Gastrocnemius medialis (tissue), 4 donors: ENCODE data around the gene EIF2AK3. TPM values are rescaled to one million over a fixed set of nuclear protein-coding genes. Genes with fewer than 3 reads are reported as not detected.

Experiments used
- ATAC-seq, 2 donors: fragments of 150-250 bp; one replicate each; pipeline ENCODE4 v1.9.1; 2016
- DNase-seq, 2 donors: peaks; one replicate each; pipeline ENCODE4 v3.0.0-alpha.2; 2019
- H3K27ac ChIP-seq, 4 donors: fragments of 200-600 bp; sonication (generic); 1 replicate in 1 of 4; 2 replicates in 3 of 4; pipeline ENCODE4 v1.5.1; 2016 to 2018; ENCODE audit warnings: mild to moderate bottlenecking in 2 of 4, moderate library complexity in 1 of 4
- H3K27me3 ChIP-seq, 3 donors: fragments of 200-600 bp; sonication (generic) in 2 of 3; 1 replicate in 1 of 3; 2 replicates in 2 of 3; pipeline versions ENCODE4 v1.5.1 to v1.6.0; 2016 to 2019; ENCODE audit warnings: mild to moderate bottlenecking in 1 of 3, moderate library complexity in 1 of 3
- H3K36me3 ChIP-seq, 2 donors: fragments of 200-600 bp; sonication (generic) in 1 of 2; one replicate each; pipeline ENCODE4 v1.5.1; 2017 to 2018
- H3K4me1 ChIP-seq, 2 donors: fragments of 200-600 bp; sonication (generic) in 1 of 2; one replicate each; pipeline ENCODE4 v1.5.1; 2016 to 2017; ENCODE audit warnings: mild to moderate bottlenecking in 2 of 2
- H3K4me3 ChIP-seq, 4 donors: fragments of 200-600 bp; sonication (generic) in 3 of 4; 1 replicate in 1 of 4; 2 replicates in 3 of 4; pipeline ENCODE4 v1.5.1; 2016 to 2019; ENCODE audit warnings: mild to moderate bottlenecking in 2 of 4
- H3K9me3 ChIP-seq, 3 donors: fragments of 200-600 bp; sonication (generic) in 2 of 3; 1 replicate in 1 of 3; 2 replicates in 2 of 3; pipeline ENCODE4 v1.5.1; 2016 to 2019
- POLR2A ChIP-seq, 2 donors: fragments of 450-650 bp; IDR thresholded peaks; one replicate each; pipeline ENCODE4 v1.6.1; 2017; ENCODE audit warnings: antibody characterized with exemption in 2 of 2, mild to moderate bottlenecking in 2 of 2, moderate library complexity in 2 of 2
- in situ Hi-C, 4 donors: fragments of 200-750 bp; cut with MboI; loops; one replicate each; pipeline versions ENCODE4 v1.15.0 to v1.8.0; 2017; ENCODE audit warnings: low sequenced_read_pairs in 4 of 4
- intact Hi-C: fragments of 100-400 bp; cut with DNase I; formaldehyde crosslinking; loops from one replicate; pipeline ENCODE4 v1.15.1; 2023; ENCODE audit warnings: low total_unique reads
- total RNA-seq, 4 donors: library from RNA; depleted of rRNA; stranded (reverse); fragments of >200 nt; gene quantifications; one replicate each; pipeline versions ENCODE4 v1.1.0 to v1.2.3, GENCODE V29; 2016
- TF ChIP-seq, protein P1 (sequence below), 5 experiments: fragments of 450-650 bp in 3 of 5; fragments of 200-600 bp in 2 of 5; sonication (generic) in 2 of 5; IDR thresholded peaks in 4 of 5; conservative IDR thresholded peaks in 1 of 5; 1 replicate in 4 of 5; 2 replicates in 1 of 5; pipeline ENCODE4 v1.5.1; 2016 to 2019; ENCODE audit warnings: antibody characterized with exemption in 5 of 5, mild to moderate bottlenecking in 3 of 5, moderate library complexity in 3 of 5

Gene EIF2AK3
- total RNA-seq, 4 donors from 2014 or later, result 5.9 to 20.1 (median 9.8) TPM

GRCh38 chr2:88668862-88669261 lies 41.6 kb upstream of the EIF2AK3 start:
- no peak for TF ChIP-seq POLR2A (IDR thresholded peaks at IDR 0.05)
- TF ChIP-seq, protein P1, sequence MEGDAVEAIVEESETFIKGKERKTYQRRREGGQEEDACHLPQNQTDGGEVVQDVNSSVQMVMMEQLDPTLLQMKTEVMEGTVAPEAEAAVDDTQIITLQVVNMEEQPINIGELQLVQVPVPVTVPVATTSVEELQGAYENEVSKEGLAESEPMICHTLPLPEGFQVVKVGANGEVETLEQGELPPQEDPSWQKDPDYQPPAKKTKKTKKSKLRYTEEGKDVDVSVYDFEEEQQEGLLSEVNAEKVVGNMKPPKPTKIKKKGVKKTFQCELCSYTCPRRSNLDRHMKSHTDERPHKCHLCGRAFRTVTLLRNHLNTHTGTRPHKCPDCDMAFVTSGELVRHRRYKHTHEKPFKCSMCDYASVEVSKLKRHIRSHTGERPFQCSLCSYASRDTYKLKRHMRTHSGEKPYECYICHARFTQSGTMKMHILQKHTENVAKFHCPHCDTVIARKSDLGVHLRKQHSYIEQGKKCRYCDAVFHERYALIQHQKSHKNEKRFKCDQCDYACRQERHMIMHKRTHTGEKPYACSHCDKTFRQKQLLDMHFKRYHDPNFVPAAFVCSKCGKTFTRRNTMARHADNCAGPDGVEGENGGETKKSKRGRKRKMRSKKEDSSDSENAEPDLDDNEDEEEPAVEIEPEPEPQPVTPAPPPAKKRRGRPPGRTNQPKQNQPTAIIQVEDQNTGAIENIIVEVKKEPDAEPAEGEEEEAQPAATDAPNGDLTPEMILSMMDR (IDR thresholded peaks at IDR 0.05 in 4 of 5, conservative IDR thresholded peaks at IDR 0.05 in 1 of 5), result no peak
- no peak overlapping the region for H3K4me3 ChIP-seq
- no peak for ATAC-seq

DNA sequence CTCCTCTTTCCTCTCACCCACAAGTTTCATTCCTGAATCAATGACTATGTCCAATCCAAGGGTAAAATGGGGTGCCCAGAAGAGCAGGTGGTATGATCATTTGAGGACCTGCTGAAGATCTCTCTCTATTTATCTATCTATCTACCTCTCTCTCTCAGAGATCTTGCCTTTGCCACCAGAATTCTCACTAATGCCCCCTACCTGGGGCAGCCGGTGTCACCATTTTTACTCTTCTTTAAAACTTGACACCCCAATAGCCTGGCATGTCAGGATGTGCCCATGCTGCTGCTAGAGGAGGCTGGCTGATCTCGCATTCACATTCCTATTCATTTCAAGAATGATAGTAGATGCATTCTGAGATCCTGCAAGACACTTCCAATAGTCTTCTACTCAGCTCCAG lies 40.0 kb upstream of the EIF2AK3 start:
- peaks cover 4 to 6% of the 10 kb centered on the region in 2 donors for H3K4me1 ChIP-seq
- no peaks in the 10 kb centered on the region for H3K27me3 ChIP-seq
- H3K9me3 ChIP-seq, result no peaks in the 10 kb centered on the region
- no peak overlapping the region for H3K27ac ChIP-seq
- no peak for DNase-seq
- H3K4me3 ChIP-seq, result no peak overlapping the region
- in situ Hi-C loops (loop anchor here in 3 of 4 donors (5.0 to 25.0 kb wide), 3 partner anchors 40 to 605 kb away; partner anchors contain the start of genes EIF2AK3 (in 1 of the 3), KRCC1 (in 1 of the 3) and SMYD1 (in 1 of the 3)), intact Hi-C loops (loop anchor here (10.0 kb wide), 1 partner anchor 492 kb away; the partner anchor contains the start of gene THNSL2)
- no peak for TF ChIP-seq POLR2A (IDR thresholded peaks at IDR 0.05)
- TF ChIP-seq, protein P1 (IDR thresholded peaks at IDR 0.05 in 4 of 5, conservative IDR thresholded peaks at IDR 0.05 in 1 of 5), result no peak
- no peaks in the 10 kb centered on the region for H3K36me3 ChIP-seq
- no peak for ATAC-seq

More at GRCh38 chr2:88668862-88669261, 41.6 kb upstream of the EIF2AK3 start:
- H3K27ac ChIP-seq, result no peak overlapping the region
- H3K4me1 ChIP-seq, result peaks cover 4 to 6% of the 10 kb centered on the region in 2 donors
- H3K27me3 ChIP-seq, result no peaks in the 10 kb centered on the region
- intact Hi-C loops (loop anchor here (1.0 to 10.0 kb wide), 3 partner anchors 42 to 494 kb away; partner anchors contain the start of genes EIF2AK3 and THNSL2), in situ Hi-C loops (loop anchor here in 3 of 4 donors (5.0 to 25.0 kb wide), 3 partner anchors 42 to 607 kb away; partner anchors contain the start of genes EIF2AK3 (in 1 of the 3), KRCC1 (in 1 of the 3) and SMYD1 (in 1 of the 3))
- H3K9me3 ChIP-seq, result no peaks in the 10 kb centered on the region
- no peaks in the 10 kb centered on the region for H3K36me3 ChIP-seq
- DNase-seq, result no peak

DNA sequence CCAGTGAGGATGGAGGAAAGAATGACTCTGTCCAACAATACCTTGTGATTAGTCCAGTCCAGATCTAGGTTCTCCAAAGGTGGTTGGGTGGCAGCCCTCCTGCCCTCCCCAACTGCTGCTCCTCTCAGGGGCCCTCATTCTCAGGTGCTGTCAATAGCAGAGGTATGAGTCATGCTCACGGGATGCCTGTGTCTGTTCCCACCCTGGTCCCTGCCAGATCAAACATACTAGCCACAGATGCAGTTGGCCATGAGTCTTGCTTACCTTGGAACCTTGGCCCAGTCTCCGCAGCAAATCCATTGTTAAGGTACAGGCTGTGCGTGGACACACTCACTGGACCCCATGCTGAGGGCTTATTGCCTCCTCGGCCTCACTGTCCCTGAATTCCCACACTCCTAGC lies 39.3 kb upstream of the EIF2AK3 start:
- Histone ChIP-seq H3K9me3 (no peaks in the 10 kb centered on the region), H3K27ac (no peak overlapping the region), H3K4me3 (no peak overlapping the region), H3K27me3 (no peaks in the 10 kb centered on the region), H3K4me1 (peaks cover 4 to 6% of the 10 kb centered on the region in 2 donors), H3K36me3 (no peaks in the 10 kb centered on the region)
- TF ChIP-seq POLR2A (IDR thresholded peaks at IDR 0.05), result no peak
- TF ChIP-seq, protein P1 (IDR thresholded peaks at IDR 0.05 in 4 of 5, conservative IDR thresholded peaks at IDR 0.05 in 1 of 5), result no peak
- intact Hi-C loops, result loop anchor here (10.0 kb wide), 1 partner anchor 492 kb away; the partner anchor contains the start of gene THNSL2
- DNase-seq (no peak), ATAC-seq (no peak)
- in situ Hi-C loops, result loop anchor here in 3 of 4 donors (5.0 to 25.0 kb wide), 3 partner anchors 39 to 604 kb away; partner anchors contain the start of genes EIF2AK3 (in 1 of the 3), KRCC1 (in 1 of the 3) and SMYD1 (in 1 of the 3)

DNA sequence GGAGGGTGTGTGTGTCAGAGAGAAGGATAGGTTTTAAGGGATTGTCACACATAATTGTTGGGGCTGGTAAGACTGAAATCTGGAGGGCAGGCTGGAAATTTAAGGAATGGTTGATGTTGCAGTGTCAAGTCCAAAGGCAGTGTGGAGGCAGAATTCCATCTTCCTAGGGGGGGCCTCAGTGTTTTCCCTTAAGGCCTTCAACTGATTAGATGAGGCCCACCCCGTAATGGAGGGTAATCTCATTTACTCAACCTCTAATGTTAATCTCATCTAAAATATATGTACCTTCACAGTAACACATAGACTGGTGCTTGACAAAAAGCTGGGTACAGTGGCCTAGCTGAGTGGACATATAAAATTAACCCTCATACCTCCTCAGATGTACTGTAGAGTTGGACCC lies 33.4 kb upstream of the EIF2AK3 start:
- Histone ChIP-seq H3K9me3 (no peaks in the 10 kb centered on the region), H3K4me1 (peaks cover 22 to 30% of the 10 kb centered on the region in 2 donors), H3K36me3 (no peaks in the 10 kb centered on the region), H3K27ac (peak overlapping the region; percentile 91 to 99 (median 96)), H3K4me3 (no peak overlapping the region), H3K27me3 (no peaks in the 10 kb centered on the region)
- intact Hi-C loops, result loop anchor here (10.0 kb wide), 1 partner anchor 486 kb away; the partner anchor contains the start of gene THNSL2
- in situ Hi-C loops, result loop anchor here in 1 of 4 donors (25.0 kb wide), 1 partner anchor 598 kb away; the partner anchor contains the start of genes KRCC1 and SMYD1
- DNase-seq (no peak), ATAC-seq (no peak)
- TF ChIP-seq POLR2A (IDR thresholded peaks at IDR 0.05), result no peak
- TF ChIP-seq, protein P1 (IDR thresholded peaks at IDR 0.05 in 4 of 5, conservative IDR thresholded peaks at IDR 0.05 in 1 of 5), result no peak
